SU-DHL-6 (cell line): ENCODE data around the gene ADAM19.

Experiments
- H2AFZ ChIP-seq: fragments of 200-600 bp; sonication (generic); 2 replicates; pipeline ENCODE4 v1.6.1; 2014; ENCODE audit warnings: low read depth, mild to moderate bottlenecking, moderate library complexity, mixed read lengths, antibody characterized with exemption, low read length; ENCODE audit not compliant: severe bottlenecking
- H3F3A ChIP-seq: fragments of 200-600 bp; shearing (Covaris generic); 2 replicates; pipeline ENCODE4 v1.6.0; 2016; ENCODE audit warnings: antibody characterized with exemption, mild to moderate bottlenecking; ENCODE audit not compliant: insufficient read depth
- H3K27ac ChIP-seq: fragments of 200-600 bp; sonication (generic); 2 replicates; pipeline ENCODE4 v1.5.1; 2016; ENCODE audit warnings: low read depth, mild to moderate bottlenecking, low read length, moderate library complexity, mixed read lengths
- H3K27me3 ChIP-seq: fragments of 200-600 bp; sonication (generic), shearing (Covaris generic); 2 replicates; pipeline ENCODE4 v1.6.0; 2014; ENCODE audit warnings: mild to moderate bottlenecking, low read length
- H3K36me3 ChIP-seq: fragments of 200-600 bp; sonication (generic); 2 replicates; pipeline ENCODE4 v1.6.1; 2014; ENCODE audit warnings: mild to moderate bottlenecking, low read length, mixed read lengths
- H3K4me2 ChIP-seq: fragments of 300-600, 200-600 bp; shearing (Covaris generic), sonication (generic); 2 replicates; pipeline ENCODE4 v1.6.0; 2014; ENCODE audit warnings: low read length, low read depth, mild to moderate bottlenecking; ENCODE audit not compliant: poor library complexity, severe bottlenecking
- H3K4me3 ChIP-seq: fragments of 200-600 bp; sonication (generic); 2 replicates; pipeline ENCODE4 v1.5.1; 2014; ENCODE audit warnings: antibody characterized with exemption, low read length, mild to moderate bottlenecking, mixed read lengths; ENCODE audit not compliant: insufficient read depth, poor library complexity, severe bottlenecking
- H3K79me2 ChIP-seq: fragments of 200-600 bp; sonication (generic); 2 replicates; pipeline ENCODE4 v1.6.1; 2014; ENCODE audit warnings: mild to moderate bottlenecking, low read length, moderate library complexity; ENCODE audit not compliant: insufficient read depth
- H3K9ac ChIP-seq: fragments of 200-600 bp; sonication (generic); 2 replicates; pipeline ENCODE4 v1.7.0; 2014; ENCODE audit warnings: mild to moderate bottlenecking, low read length
- H3K9me2 ChIP-seq: fragments of 200-600 bp; sonication (generic); replicated peaks from 2 replicates; pipeline ENCODE4 v1.6.1; 2014; ENCODE audit warnings: low read length; ENCODE audit not compliant: insufficient read depth
- H3K9me3 ChIP-seq: fragments of 200-600 bp; sonication (generic); 2 replicates; pipeline ENCODE4 v1.6.1; 2014; ENCODE audit warnings: low read length, mixed read lengths; ENCODE audit not compliant: insufficient read depth
- H4K20me1 ChIP-seq: fragments of 200-600 bp; sonication (generic); 2 replicates; pipeline ENCODE4 v1.6.1; 2014; ENCODE audit warnings: low read depth, mild to moderate bottlenecking, antibody characterized with exemption, low read length, moderate library complexity, mixed read lengths
- CTCF ChIP-seq: fragments of 200-600 bp; sonication (generic); IDR thresholded peaks from one replicate; pipeline ENCODE4 v1.5.1; 2017; ENCODE audit warnings: antibody characterized with exemption, mild to moderate bottlenecking, low read length, moderate library complexity; ENCODE audit not compliant: insufficient read depth, poor library complexity, severe bottlenecking
- EZH2phosphoT487 ChIP-seq: fragments of 200-600 bp; sonication (generic), shearing (Covaris generic); conservative IDR thresholded peaks from 2 replicates; pipeline ENCODE4 v1.6.1; 2018; ENCODE audit warnings: mild to moderate bottlenecking, antibody characterized with exemption, low read length, moderate library complexity, mixed read lengths

ADAM19 gene

GRCh38 chr5:157494178-157494832 is 81.3 kb downstream of the ADAM19 start:
- Histone ChIP-seq H4K20me1 (no peaks in the 10 kb centered on the region), H3K27me3 (no peaks in the 10 kb centered on the region), H2AFZ (no peak overlapping the region), H3F3A (peaks cover 26% of the 10 kb centered on the region), H3K36me3 (0 out of 2 replicates have a peak, but pooled peaks cover 5% of the 10 kb centered on the region), H3K9me3 (no peaks in the 10 kb centered on the region), H3K9me2 (no peaks in the 10 kb centered on the region), H3K4me3 (no peak overlapping the region), H3K79me2 (no peaks in the 10 kb centered on the region), H3K4me2 (no peak overlapping the region), H3K9ac (no peak overlapping the region), H3K27ac (0 out of 2 replicates have a peak overlapping the region, but pooled peaks have one; percentile 3)
- TF ChIP-seq EZH2phosphoT487: no peak
- no peak for TF ChIP-seq CTCF

DNA sequence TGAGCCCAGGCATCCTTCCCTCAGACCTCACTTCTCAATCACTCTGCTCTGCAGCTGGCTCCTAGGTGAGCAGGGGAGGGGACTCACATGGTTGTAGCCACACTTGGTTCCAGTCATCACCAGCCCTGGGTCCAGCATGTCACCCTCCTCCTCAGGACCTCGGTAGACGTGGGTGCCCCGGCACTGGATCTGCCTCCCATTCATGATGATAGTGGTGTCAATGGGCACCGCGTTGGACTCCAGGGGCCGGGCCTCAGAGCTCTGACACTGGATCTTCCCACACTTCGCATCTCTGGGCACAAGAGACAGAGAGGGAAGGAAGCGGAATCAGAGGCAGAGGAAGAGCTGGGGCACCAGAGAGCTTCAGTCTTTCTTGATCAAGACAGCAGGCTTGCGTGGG is 82.7 kb downstream of the ADAM19 start:
- Histone ChIP-seq H3K79me2 (no peaks in the 10 kb centered on the region), H3K36me3 (no peaks in the 10 kb centered on the region), H3K9me3 (no peaks in the 10 kb centered on the region)

GRCh38 chr5:157491471-157491995 is 84.0 kb downstream of the ADAM19 start:
- H3K9me3 ChIP-seq: no peaks in the 10 kb centered on the region
- H3K9ac ChIP-seq: no peak overlapping the region
- H3K79me2 ChIP-seq: no peaks in the 10 kb centered on the region
- no peaks in the 10 kb centered on the region for H3K36me3 ChIP-seq
- H2AFZ ChIP-seq: no peak overlapping the region
- no peaks in the 10 kb centered on the region for H4K20me1 ChIP-seq
- H3F3A ChIP-seq: peaks cover 37% of the 10 kb centered on the region
- no peaks in the 10 kb centered on the region for H3K9me2 ChIP-seq
- H3K27ac ChIP-seq: peak overlapping the region; percentile 46
- TF ChIP-seq CTCF (no peak), EZH2phosphoT487 (no peak)
- H3K4me3 ChIP-seq: no peak overlapping the region
- H3K4me2 ChIP-seq: no peak overlapping the region
- no peaks in the 10 kb centered on the region for H3K27me3 ChIP-seq

More for the DNA sequence above, 82.7 kb downstream of the ADAM19 start:
- Histone ChIP-seq H3K4me3 (no peak overlapping the region), H3K27ac (no peak overlapping the region), H3F3A (peaks cover 23% of the 10 kb centered on the region), H3K4me2 (no peak overlapping the region), H3K27me3 (no peaks in the 10 kb centered on the region), H3K9me2 (no peaks in the 10 kb centered on the region), H4K20me1 (no peaks in the 10 kb centered on the region), H3K9ac (no peak overlapping the region), H2AFZ (no peak overlapping the region)
- TF ChIP-seq CTCF: no peak
- no peak for TF ChIP-seq EZH2phosphoT487
